NCI-H2029 treated with DMSO at 0.1 percent for 48 hours (cell line): Measurements from ENCODE around the gene KLHL29.

Experiments used
- DNase-seq: peaks from one replicate; lab custom pipeline; 2025; lab: John Stamatoyannopoulos, UW

KLHL29 gene

DNA sequence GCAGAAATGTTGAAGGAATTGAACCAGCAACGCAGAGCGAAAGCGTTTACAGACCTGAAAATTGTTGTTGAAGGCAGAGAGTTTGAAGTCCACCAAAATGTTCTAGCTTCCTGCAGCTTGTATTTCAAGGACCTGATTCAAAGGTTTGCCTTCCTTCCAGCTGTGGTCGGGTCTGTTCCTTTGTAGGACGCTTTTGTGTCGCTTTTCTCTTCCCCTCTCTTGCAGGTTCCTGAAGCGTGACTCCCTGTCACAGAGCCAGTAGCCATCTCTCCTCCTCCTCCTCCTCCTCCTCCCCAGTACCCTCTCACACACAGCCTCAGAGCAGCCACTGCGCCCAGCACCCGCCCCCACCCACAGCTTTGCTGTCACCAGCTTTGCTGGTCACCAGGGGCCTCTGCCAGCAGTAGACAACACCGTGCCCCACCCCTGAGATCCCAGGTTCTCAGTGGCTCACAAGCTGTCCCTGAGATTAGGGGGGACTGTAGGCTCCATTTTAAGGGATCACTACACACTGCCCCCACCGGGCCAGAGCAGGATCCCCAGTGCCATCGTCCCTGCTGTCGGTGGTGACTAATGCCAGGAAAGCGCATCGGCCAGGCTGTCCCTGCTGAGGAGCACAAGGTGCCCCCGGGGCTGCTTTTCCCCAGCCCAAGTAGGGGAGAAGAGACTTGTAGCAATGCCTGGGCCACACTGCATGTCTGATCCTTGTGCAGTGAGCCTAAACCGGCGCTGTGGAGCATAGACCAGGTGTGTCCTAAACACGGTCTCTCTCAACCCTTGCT, 299.6 kb downstream of the KLHL29 start:
- DNase-seq = peak; percentile 3

- no peak for DNase-seq
These were observed 300.2 kb downstream of the KLHL29 start for GRCh38 chr2:23685181-23685580.

DNA sequence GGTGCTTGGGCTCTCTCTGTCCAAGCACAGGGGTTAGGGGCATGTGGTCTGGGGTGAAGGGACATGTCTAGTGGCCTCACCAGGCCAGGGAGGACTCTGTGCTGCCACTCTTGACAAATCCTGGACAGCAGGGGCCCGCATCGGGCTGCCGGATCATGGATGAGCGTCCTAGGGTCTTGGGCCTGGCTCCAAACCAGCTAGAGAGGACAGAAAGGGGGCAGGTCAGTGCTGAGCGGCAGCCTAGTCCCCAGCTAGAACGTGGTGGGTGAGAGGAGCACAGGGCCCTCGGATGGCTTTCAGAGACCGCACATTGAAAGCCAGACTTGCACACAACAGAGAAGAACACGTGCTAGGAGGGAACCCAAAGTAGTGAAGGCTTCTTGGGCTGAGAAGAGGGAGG, 300.7 kb downstream of the KLHL29 start:
- no peak for DNase-seq

DNA sequence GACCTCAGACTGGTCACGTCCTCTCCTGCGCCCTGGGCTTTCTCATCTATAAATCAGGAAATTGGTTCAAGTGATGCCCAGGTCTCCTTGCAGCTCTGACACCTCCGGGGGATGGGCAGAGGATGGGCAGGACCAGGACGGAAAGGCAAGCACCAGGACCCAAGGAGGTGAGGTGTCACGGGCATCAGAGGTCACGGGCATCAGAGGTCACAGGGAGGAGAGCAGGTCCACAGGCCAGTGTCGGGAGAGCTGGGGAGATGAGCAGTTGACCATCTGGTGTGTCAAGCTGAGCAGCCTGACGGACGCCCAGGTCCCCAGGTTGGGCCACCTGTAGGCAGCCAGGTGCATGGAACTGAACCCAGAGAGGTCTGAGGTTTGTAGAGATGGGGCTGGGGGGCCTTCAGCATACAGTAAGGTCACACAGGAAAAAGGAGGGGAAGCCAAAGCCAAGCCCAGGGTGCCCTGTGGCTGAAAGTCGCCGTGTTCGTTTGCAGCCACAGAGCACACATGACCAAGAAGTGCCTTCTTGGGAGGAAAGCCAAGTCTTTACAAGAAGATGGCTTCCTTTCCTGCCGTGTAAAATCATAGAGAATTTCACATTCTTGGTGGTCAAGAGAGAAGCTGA, 301.5 kb downstream of the KLHL29 start:
- no peak for DNase-seq

DNA sequence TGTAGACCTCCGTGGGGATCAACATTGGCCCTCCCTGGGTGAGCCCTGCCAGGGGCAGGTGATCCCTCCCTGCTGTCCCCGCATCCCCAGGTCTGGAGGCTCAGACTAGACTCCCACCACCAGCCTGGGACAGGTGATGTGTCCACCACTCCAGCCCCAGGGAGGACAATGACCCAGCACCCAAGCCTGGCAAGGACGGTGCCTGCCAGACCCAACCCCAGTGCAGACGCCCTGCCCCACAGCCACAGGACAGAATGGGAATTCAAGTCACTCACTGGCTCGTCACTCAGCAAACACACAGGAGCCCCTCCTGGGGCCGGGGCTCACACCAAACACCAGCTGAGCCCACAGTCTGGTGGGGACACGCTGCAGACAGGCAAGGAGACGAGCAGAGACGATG, 302.2 kb downstream of the KLHL29 start:
- no peak for DNase-seq

GRCh38 chr2:23687713-23688112, 302.7 kb downstream of the KLHL29 start:
- DNase-seq = no peak

- DNase-seq = no peak
These were observed 303.6 kb downstream of the KLHL29 start for GRCh38 chr2:23688486-23689130.

DNA sequence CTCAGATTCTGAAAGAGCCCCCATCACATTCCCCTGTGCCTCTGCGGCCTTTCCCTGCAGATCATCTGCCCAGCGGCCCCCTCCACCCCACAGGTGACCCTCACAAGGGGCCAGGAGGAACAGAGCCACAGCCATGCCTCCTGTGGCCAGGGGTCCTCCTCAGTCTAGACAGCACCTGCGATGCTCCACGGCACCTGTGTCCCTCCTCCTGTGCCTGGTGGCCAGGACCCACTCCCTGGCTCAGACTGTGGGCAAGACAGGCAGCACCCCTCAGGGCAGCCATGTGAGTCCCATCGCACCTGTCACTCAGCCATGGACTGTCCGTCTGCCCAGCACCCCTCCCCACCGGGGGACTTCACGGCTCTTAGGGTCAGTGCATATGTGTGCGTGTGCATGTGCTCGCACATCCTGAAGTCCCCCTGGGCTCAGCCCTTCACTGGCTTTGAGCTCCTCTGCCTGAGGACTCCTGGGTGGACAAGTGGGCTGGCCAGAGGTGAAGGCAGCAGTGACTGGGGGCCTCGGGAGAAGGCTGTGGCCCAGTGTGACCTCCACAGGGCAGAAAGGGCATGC, 304.2 kb downstream of the KLHL29 start:
- DNase-seq = no peak

DNA sequence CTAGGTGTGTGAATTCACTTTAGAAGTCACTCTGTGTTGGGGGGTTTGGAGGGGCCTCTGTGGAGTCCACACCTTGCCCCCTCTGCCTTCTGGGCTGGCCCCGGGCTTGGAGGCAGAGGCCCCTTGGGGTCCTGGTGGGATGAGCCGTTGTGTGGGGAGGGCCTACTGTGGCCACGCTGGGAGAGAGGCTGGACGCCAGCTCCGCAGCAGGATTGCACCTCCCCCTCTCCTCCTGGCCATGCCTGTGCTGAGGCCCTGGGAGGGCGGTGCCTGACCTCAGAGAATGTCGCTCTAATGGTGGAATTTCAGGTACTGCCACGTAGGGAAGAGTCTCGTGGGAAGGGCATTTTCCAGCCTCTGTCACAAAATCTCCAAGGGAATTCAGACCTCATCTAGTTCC, 304.9 kb downstream of the KLHL29 start:
- no peak for DNase-seq

DNA sequence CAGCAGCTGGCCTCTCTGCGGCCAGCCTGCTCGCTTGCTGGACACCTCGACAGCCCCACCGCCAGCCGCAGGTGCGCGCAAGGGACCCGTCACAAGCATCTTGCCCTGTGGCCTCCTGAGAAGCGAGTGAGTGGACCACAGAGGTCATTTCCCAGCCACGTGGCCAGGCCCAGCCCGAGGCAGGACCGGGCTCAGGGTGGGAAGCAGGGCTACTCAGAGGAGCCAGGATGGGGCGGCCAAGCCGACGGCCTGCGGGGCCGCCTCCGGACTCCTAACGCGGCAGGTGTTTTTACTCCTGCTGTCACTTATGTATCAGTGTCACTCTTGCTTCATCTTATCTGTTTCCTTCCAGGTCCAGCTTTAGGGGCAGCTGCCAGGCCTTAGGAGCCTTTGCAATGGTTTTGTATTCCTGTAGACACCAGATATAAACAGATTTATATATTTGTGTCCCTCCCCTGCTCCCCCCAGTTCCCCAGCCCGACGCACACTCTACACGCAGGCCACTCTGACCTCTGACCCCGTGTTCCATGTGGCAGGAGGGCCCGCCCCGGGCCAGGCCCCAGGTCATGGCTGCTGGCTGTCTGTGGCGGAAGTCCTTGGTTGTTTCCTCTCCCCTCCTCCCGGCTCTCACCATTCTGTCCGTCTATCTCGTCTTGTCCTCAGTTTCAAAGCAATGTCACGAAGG, 305.6 kb downstream of the KLHL29 start:
- DNase-seq = no peak

DNA sequence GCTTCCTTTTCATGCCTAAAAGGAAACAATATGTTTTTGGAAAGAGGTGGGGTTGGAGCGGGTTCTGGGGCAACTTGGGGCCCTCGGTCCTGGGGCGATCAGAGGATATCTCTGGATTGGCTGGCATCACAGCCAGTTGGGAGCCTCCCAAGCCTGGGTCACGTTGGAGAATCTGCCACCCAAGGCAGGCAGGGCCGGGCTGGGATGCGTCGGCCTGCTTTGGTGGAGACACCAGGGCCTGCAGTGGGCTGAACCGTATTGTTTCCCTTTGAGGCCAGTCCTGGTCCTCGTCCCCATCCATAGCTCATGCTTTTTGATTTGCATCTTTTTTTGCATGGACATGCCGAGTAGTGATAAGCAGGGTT, 306.1 kb downstream of the KLHL29 start:
- DNase-seq = no peak

DNA sequence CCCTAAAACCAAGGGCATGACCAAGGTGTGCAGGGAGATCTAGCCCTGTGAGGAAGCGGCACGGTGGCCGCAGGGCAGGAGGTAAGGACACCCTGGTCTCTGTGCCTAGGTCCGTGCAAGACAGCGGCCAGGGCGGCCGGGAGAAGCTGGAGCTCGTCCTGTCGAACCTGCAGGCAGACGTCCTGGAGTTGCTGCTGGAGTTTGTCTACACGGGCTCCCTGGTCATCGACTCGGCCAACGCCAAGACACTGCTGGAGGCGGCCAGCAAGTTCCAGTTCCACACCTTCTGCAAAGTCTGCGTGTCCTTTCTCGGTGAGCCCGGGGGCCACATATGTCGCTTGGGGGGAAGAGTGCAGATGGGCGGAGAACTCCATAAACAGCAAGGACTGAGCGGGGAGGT, 306.6 kb downstream of the KLHL29 start:
- no peak for DNase-seq

DNA sequence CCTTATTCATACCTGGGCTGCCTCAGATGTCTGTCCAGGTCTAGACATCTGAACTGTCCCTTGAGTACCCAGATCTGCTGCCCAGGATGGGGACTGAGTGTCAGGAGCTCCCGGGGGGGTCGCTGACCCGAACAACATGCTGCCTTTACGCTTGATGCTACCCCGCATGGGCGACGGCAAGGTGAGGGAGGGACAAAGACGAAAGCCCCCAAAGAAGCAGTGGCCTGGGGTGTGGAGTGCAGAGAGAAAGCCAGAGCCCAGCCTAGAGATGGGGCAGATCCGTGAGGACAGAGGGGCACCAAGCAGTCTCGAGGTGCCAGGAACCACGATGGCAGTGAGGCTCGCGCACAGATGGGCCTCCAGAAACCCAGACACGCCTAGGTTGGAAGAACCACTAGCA, 307.3 kb downstream of the KLHL29 start:
- no peak for DNase-seq

DNA sequence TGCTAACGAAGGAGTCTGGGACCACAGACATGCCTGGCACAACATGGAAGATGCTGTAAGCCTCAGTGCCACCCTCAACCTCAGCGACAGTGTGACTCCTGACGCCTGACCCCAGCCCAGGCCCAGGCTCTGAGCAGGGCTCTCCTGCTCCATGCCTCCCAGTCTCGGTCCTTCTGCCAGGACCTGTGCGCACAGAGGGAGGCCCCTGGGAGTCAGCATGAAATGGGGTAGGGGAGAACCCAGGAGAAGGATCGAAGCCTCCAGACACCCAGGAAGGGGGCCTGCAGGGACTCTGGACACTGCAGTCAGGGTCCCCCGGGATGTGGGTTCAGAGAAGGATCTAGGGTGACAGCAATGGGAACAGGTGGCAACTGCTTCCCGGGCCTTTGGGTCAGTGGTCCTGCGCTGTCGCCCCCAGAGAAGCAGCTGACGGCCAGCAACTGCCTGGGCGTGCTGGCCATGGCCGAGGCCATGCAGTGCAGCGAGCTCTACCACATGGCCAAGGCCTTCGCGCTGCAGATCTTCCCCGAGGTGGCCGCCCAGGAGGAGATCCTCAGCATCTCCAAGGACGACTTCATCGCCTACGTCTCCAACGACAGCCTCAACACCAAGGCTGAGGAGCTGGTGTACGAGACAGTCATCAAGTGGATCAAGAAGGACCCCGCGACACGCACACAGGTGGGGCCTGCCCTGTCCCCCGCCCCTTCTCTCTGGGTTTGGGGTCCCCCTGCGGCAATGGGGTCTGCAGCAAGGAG, 308.0 kb downstream of the KLHL29 start:
- no peak for DNase-seq

GRCh38 chr2:23693606-23693951, 308.6 kb downstream of the KLHL29 start:
- no peak for DNase-seq

GRCh38 chr2:23694058-23695045, 309.4 kb downstream of the KLHL29 start:
- DNase-seq = no peak

DNA sequence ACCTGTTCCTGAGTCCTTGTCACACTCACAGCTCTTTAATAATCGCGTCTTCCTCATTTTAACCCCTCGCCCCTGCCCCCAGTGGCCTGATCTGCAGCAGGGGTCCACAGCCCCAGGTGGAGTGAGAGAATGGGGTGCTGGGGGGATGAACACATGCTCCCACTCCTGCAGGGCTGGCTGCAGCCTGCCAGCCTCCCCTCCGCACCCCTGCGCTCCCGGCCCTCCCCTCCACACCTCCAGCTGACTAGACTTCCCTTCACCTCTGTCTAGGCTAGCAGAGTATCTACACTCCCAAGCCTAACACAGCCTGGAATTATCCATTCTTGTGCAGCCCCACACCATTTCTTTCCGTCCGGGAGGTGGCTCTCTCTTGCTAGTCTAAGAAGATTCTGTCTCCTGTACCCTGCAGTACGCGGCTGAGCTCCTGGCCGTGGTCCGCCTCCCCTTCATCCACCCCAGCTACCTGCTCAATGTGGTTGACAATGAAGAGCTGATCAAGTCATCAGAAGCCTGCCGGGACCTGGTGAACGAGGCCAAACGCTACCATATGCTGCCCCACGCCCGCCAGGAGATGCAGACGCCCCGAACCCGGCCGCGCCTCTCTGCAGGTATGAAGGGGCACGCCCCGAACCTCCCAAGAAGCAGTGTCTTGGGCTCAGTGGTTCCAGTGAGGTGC, 310.4 kb downstream of the KLHL29 start:
- no peak for DNase-seq

- DNase-seq = no peak
These were observed 311.1 kb downstream of the KLHL29 start for GRCh38 chr2:23695890-23696751.

DNA sequence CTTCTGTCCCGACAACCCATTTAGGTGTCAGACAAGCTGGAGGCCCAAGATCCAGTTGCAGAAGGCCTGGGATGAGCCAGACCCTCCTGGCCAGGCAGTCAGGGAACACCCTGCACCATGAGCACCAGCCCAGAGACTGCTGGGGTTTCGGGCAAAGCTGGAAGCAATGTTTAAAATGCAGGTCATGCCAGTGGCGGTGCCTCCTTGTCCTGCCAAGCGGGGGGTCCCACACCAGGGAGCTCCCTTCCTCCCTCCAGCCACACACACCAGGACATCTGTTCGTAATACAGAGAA, 311.7 kb downstream of the KLHL29 start:
- no peak for DNase-seq
